Stimulated activated CD8-positive, alpha-beta memory T cell treated with anti-CD3 and anti-CD28 coated beads, Interleukin-7, amount 100 ng/mL, for 48 hours (primary cell): ENCODE data around the gene LSG1.
A peak's percentile ranks its signal among the peaks of the same experiment; 100 is the strongest.

Source experiments
- DNase-seq, 2 donors: peaks; one replicate each; pipeline ENCODE4 v3.0.0-alpha.2; 2020; ENCODE audit warnings: low read depth in 1 of 2; ENCODE audit errors: extremely low read depth in 1 of 2

The LSG1 gene

GRCh38 chr3:194687638-194688199, 15.7 kb upstream of the LSG1 start:
- DNase-seq: peak; percentile 61 to 77

- DNase-seq: no peak
Observed at GRCh38 chr3:194686816-194687637, 15.0 kb upstream of the LSG1 start.

DNA sequence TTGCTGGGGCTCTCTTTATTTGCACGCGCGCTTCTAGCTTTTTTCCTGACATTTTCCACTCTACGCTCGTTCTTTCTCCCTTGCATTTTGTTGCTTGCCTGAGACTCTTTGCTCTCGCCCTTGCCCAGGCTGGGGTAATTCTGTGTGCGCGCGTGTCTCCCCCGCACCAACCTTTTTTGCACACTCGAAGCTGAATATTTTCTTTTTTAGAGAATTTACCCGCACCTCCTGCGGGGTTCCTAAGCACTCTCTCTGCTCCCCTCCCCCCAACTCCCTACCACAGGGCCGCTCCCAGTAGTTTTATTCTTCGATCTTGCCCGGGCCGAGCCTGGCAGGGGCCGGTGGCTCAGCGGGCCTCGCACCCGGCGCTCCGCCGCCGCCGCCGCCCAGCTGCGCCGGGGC, 14.4 kb upstream of the LSG1 start:
- no peak for DNase-seq

- peak; percentile 60 to 75 for DNase-seq
Observed at GRCh38 chr3:194685718-194686413, 13.9 kb upstream of the LSG1 start, which contains the start of gene FAM43A. Gene FAM43A (plus strand): TSS chr3:194685883. CDS start chr3:194686827, 944 bp downstream.

DNA sequence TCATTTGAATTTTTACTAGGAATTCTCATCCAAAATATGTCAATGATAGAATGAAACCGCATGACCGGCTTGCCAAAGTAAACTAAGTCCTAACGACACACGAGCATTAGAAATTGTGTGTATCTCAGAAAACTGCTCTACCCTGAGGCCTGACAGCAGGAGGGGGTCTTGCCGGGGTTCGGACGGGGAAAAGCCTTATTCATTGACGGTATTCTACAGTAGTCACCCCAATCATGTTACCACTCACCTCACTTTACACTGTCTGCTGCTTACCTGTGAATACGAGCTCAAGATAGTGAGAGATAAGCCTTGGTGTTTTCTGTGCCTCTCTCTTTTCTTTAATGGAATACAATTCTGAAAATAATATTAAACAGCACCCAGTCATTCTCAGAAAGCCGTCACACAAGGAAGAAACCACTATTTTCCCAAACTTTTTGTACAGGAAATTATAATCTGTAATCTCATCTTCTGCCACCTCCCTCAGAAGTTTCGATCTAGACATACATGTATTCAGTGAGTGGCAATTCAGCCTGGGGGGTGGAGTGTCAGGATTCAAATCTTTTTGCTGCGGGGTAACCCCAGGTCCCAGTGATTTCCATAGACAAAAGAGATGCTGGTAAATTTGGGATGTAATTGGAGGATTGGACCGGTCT, 13.2 kb upstream of the LSG1 start:
- DNase-seq: no peak

DNA sequence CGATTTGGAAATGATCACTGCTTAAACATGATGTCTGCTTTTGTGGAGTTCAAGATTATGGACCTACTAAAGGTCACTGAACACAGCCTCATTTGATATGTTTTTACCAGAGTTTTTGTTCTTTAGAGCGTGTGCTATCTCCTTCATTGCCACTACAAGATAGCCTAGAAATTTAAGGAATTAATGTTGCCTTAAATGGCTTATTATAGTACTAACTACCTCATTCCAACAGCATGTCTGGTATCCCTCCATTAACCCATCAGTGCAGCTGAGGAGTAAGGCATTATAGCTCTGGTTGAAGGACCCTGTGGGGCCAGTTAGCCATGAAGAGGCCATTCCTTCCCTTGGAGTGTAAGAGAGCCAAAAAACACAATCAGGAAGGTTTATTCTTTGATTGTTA, 11.4 kb upstream of the LSG1 start:
- no peak for DNase-seq

GRCh38 chr3:194682694-194683310, 10.8 kb upstream of the LSG1 start:
- DNase-seq: peak in 1 of 2 donors; percentile 23

- no peak for DNase-seq
Observed at GRCh38 chr3:194682189-194682693, 10.2 kb upstream of the LSG1 start.

DNA sequence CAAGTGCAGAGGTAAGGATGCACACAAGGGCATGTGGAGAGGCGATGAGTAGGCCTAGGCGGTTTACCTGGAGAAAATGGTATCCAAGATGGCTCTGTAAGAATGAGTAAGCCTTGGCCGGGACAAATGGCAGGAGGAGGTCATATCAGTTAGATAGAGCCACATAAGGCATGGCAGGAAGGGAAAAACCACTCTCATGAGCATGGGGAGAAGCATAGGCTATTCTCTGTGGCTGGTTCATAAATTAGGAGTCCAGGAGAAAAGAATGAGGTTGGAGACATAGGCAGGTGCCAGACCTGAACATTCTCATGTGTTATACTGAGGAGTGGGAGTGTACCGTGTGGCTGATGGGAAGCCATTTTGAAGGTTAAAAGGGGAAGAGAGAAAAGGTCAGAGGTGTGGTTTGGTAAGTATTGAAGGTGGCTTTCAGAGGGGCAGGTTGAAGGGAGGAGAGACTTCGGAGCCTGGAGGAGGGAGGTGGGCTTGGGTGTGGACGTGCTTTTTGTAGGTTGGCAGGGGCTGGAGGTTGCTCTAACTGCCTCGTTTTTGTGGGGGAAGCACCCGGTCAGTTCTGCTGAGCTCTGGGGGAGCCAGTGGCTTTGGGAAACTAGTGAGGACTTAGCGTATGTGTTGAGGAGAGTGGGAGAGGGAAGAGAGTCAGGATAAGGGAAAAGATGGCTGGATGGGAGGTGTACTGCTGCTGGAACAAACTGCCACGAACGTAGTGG, 9.1 kb upstream of the LSG1 start:
- DNase-seq: no peak

DNA sequence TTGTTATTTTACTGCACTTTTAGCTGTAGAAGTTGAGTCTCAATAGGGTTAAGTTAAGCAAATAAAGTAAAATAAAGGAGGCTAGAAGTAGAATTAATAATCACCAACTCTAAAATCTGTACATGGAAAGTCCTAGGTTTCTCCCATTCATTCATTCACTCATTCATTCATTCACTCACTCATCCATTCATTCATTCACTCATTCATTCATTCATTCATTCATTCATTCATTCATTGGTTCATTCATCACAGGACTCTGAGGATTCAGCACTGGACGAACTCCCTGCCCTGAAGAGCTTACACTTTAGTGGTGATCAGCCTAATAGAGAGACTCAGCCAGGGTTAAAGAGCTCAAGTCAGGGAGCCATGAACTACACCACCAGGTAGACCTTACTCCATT, 4.5 kb upstream of the LSG1 start:
- DNase-seq: no peak

- no peak for DNase-seq
Observed at GRCh38 chr3:194675680-194676079, 3.7 kb upstream of the LSG1 start.

- peak; percentile 49 to 76 for DNase-seq
Observed at GRCh38 chr3:194675081-194675640, 3.2 kb upstream of the LSG1 start.

DNA sequence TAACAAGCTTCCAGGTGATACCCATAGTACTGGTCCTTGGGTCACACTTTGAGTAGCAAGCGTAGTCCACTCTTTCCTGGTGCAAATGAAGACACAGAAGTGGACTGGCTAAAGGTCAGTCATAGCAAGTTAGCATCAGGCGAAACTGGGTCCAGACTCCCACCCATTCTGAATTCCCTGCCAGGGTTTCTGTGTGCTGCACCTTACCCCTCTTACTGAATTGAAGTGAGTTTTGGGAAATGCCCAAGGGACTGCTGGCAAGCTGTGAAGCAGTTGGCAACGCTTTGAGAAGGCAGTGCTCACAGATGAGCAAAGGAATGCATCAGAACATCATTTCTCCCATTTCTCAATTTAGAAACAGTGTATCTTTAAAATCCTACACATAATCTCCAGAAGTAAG, 1.8 kb upstream of the LSG1 start:
- DNase-seq: no peak

- no peak for DNase-seq
Observed at GRCh38 chr3:194672876-194673275, 885 bp upstream of the LSG1 start.

DNA sequence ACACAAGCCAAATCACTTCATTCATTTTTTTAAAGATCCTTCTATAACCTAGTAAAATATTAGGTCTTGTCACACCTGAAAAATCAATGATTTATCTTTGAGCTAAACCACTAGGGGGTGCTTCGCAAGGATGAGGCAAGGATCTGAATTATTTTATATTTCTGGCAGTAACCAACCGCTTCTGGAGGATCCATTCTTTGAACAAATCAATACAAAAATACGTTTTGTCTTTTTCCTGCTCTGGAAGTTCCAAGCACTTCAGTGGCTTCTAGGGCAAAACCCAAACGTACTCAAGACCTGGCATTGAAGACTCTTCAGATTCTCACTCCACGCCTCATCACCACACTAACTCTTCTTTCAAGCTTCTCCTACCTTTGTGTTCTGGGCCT, 486 bp downstream of the LSG1 start:
- no peak for DNase-seq

- no peak for DNase-seq
Observed at GRCh38 chr3:194667363-194667762, 4.6 kb downstream of the LSG1 start.

DNA sequence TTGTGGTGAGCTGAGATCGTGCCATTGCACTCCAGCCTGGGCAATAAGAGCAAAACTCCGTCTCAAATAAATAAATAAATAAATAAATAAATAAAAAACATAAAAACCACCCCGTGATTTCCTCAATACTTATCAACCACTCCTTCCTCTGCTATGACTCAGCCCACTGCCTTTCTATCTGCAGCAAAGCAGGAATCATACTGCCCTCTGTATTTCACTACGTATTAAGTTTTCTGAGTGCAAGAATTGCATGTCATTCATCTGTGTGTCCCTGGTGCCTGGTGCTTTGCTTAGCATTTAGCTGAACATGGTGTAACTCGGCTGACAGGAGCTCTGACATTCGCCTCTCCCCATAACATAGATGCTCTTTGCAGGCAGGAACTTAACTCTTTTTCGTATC, 7.1 kb downstream of the LSG1 start:
- DNase-seq: no peak

GRCh38 chr3:194661946-194662345, 10.0 kb downstream of the LSG1 start:
- no peak for DNase-seq

DNA sequence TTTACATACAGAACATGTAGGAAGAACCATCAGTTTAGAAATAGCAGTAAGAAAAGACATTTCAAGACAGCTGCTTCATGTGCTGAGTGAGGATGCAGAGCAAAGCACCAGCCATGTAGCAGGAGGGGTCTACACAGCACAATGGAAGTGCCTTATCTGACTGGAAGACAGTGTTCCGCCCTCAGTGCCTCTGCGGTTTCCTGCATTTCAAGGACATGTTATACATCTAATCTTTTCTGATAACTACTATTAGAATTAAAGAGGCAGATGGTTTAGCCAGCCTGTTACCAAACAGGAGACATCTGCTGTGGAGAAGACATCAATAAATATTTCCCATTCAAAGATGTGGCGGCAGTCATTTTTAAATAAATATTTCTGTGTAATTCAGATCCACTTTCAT, 10.6 kb downstream of the LSG1 start:
- no peak for DNase-seq

DNA sequence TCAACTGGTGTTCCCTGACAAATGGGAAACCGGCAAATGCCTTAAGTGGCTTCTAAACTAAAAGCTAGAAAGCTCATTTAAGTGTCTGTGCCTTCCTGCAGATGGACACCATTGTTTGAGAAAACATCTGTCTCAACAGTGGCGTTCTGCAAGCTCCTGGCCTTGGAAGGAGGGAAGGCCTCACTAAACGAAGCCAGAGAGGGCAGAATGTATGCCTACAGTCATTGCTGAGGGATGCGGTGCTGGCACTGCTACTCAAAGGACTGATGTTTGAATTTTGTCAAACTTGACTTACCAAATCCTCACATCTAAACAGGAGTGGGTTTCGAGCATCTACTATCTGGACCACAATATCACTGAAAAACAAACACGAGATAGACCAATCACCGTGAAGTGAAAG, 12.2 kb downstream of the LSG1 start:
- no peak for DNase-seq
